BE2C (cell line): Measurements from ENCODE around the gene SCN4B.

Experiments
- DNase-seq: peaks from one replicate; pipeline ENCODE4 v3.0.0-alpha.2; 2020
- H3K27me3 ChIP-seq: fragments of 250-450 bp; sonication (Bioruptor Pico); 2 replicates; pipeline ENCODE4 v1.5.1; 2020; ENCODE audit warnings: mild to moderate bottlenecking
- H3K36me3 ChIP-seq: fragments of 250-450 bp; sonication (Bioruptor Pico); 2 replicates; pipeline ENCODE4 v1.5.1; 2020; ENCODE audit warnings: mild to moderate bottlenecking
- H3K4me1 ChIP-seq: fragments of 250-450 bp; sonication (Bioruptor Pico); 2 replicates; pipeline ENCODE4 v1.5.1; 2020
- H3K4me3 ChIP-seq: 2 replicates; pipeline ENCODE4 v1.5.1; 2011; ENCODE audit warnings: low read depth, low read length
- H3K9me3 ChIP-seq: fragments of 250-450 bp; sonication (Bioruptor Pico); 2 replicates; pipeline ENCODE4 v1.5.1; 2020
- CTCF ChIP-seq: IDR thresholded peaks from 2 replicates; pipeline ENCODE4 v1.5.1; 2012; ENCODE audit warnings: mild to moderate bottlenecking, low read depth, low read length

SCN4B gene

GRCh38 chr11:118164885-118165284, 12.3 kb upstream of the SCN4B start:
- H3K27me3 ChIP-seq = peaks cover 61% of the 10 kb centered on the region
- H3K9me3 ChIP-seq = no peaks in the 10 kb centered on the region
- no peaks in the 10 kb centered on the region for H3K4me1 ChIP-seq
- no peak overlapping the region for H3K4me3 ChIP-seq
- DNase-seq = no peak
- no peaks in the 10 kb centered on the region for H3K36me3 ChIP-seq
- TF ChIP-seq CTCF = no peak

GRCh38 chr11:118163494-118163893, 10.9 kb upstream of the SCN4B start:
- no peak for DNase-seq
- H3K36me3 ChIP-seq = no peaks in the 10 kb centered on the region
- H3K9me3 ChIP-seq = no peaks in the 10 kb centered on the region
- no peak overlapping the region for H3K4me3 ChIP-seq
- H3K27me3 ChIP-seq = peaks cover 52% of the 10 kb centered on the region
- H3K4me1 ChIP-seq = no peaks in the 10 kb centered on the region
- no peak for TF ChIP-seq CTCF

GRCh38 chr11:118162846-118163245, 10.2 kb upstream of the SCN4B start:
- Histone ChIP-seq H3K9me3 (no peaks in the 10 kb centered on the region), H3K27me3 (peaks cover 53% of the 10 kb centered on the region), H3K4me1 (no peaks in the 10 kb centered on the region), H3K36me3 (no peaks in the 10 kb centered on the region), H3K4me3 (no peak overlapping the region)
- TF ChIP-seq CTCF = no peak
- DNase-seq = no peak

- Histone ChIP-seq H3K36me3 (no peaks in the 10 kb centered on the region), H3K9me3 (no peaks in the 10 kb centered on the region), H3K4me3 (no peak overlapping the region), H3K4me1 (no peaks in the 10 kb centered on the region), H3K27me3 (peaks cover 54% of the 10 kb centered on the region)
- no peak for TF ChIP-seq CTCF
- no peak for DNase-seq
Observed at GRCh38 chr11:118161786-118162185, 9.2 kb upstream of the SCN4B start.

- Histone ChIP-seq H3K27me3 (peaks cover 78% of the 10 kb centered on the region), H3K9me3 (no peaks in the 10 kb centered on the region; the same call in 1 of the 2 replicates), H3K36me3 (no peaks in the 10 kb centered on the region), H3K4me3 (no peak overlapping the region), H3K4me1 (no peaks in the 10 kb centered on the region)
- no peak for TF ChIP-seq CTCF
- no peak for DNase-seq
Observed at GRCh38 chr11:118157186-118157895, 4.7 kb upstream of the SCN4B start.

GRCh38 chr11:118156531-118157185, 4.0 kb upstream of the SCN4B start:
- Histone ChIP-seq H3K4me3 (no peak overlapping the region), H3K36me3 (no peaks in the 10 kb centered on the region), H3K27me3 (peaks cover 79% of the 10 kb centered on the region), H3K4me1 (no peaks in the 10 kb centered on the region), H3K9me3 (no peaks in the 10 kb centered on the region; the same call in 1 of the 2 replicates)
- no peak for TF ChIP-seq CTCF
- DNase-seq = no peak
